ENCODE measurements around the gene TRAF1. TPM values are rescaled to one million over a fixed set of nuclear protein-coding genes. Genes with fewer than 3 reads are reported as not detected.

Gene TRAF1
- total and polyA plus RNA-seq, 2 of the 13 experiments (the other 11 are each of a cell fraction or from before 2014, with no cell fraction given), result 0.44 to 1.0 TPM

DNA sequence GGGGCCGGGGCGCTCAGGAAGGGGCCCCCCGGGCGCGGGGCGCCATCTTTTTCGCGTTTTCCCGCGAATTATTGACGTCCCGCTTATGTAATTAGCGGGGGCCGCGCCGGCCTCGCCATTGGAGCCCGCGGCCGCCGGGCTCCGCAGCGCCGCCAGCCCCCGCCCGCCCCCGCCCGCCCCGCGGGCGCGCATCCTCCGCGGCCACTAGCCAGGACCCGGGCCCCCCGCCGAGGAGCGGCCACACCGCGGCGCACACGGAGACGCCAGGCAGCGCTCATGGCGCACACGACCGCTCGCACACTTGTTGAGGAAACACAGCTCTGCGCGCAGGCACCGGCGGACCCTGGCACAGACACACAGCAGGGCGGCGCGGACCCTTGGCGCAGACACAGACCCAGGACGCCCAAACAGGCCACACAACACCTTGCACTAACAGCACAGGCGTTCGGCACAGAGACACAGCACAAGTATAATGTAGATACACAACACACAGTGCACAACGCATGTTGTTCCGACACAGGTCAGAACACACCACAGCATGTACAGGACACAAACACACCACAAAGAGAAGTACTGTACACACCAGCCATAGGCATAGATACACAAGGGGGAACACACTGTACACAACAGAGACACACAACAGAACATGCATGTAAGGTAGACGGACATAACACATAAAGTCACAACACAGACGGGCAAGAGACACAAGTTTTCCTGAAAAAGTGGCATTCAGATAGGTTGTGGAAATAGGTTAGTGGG is 49.1 kb downstream of the TRAF1 start (continued):
- TF ChIP-seq, protein P1, sequence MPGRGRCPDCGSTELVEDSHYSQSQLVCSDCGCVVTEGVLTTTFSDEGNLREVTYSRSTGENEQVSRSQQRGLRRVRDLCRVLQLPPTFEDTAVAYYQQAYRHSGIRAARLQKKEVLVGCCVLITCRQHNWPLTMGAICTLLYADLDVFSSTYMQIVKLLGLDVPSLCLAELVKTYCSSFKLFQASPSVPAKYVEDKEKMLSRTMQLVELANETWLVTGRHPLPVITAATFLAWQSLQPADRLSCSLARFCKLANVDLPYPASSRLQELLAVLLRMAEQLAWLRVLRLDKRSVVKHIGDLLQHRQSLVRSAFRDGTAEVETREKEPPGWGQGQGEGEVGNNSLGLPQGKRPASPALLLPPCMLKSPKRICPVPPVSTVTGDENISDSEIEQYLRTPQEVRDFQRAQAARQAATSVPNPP (CRISPR knock-in tag; IDR thresholded peaks at IDR 0.05), result no peak
- no peak for TF ChIP-seq ATM (IDR thresholded peaks at IDR 0.05; ENCODE audit: borderline replicate concordance)
- no peak for TF ChIP-seq NR2F1 (CRISPR knock-in tag; IDR thresholded peaks at IDR 0.05)
- TF ChIP-seq ZFX (CRISPR knock-in tag; IDR thresholded peaks at IDR 0.05; ENCODE audit: low read depth), result peak; percentile 78
- peak; percentile 67; the same call in 1 of the 3 replicates for TF ChIP-seq MXI1 (IDR thresholded peaks at IDR 0.05; ENCODE audit: borderline replicate concordance, low read depth, low read length)
- TF ChIP-seq, protein P2, sequence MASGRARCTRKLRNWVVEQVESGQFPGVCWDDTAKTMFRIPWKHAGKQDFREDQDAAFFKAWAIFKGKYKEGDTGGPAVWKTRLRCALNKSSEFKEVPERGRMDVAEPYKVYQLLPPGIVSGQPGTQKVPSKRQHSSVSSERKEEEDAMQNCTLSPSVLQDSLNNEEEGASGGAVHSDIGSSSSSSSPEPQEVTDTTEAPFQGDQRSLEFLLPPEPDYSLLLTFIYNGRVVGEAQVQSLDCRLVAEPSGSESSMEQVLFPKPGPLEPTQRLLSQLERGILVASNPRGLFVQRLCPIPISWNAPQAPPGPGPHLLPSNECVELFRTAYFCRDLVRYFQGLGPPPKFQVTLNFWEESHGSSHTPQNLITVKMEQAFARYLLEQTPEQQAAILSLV (CRISPR knock-in tag; IDR thresholded peaks at IDR 0.05; ENCODE audit: borderline replicate concordance), result peak; percentile 46; the same call in 1 of the 2 replicates
- no peak for TF ChIP-seq MZF1 (CRISPR knock-in tag; IDR thresholded peaks at IDR 0.05; ENCODE audit: borderline replicate concordance)
- TF ChIP-seq, protein P3, sequence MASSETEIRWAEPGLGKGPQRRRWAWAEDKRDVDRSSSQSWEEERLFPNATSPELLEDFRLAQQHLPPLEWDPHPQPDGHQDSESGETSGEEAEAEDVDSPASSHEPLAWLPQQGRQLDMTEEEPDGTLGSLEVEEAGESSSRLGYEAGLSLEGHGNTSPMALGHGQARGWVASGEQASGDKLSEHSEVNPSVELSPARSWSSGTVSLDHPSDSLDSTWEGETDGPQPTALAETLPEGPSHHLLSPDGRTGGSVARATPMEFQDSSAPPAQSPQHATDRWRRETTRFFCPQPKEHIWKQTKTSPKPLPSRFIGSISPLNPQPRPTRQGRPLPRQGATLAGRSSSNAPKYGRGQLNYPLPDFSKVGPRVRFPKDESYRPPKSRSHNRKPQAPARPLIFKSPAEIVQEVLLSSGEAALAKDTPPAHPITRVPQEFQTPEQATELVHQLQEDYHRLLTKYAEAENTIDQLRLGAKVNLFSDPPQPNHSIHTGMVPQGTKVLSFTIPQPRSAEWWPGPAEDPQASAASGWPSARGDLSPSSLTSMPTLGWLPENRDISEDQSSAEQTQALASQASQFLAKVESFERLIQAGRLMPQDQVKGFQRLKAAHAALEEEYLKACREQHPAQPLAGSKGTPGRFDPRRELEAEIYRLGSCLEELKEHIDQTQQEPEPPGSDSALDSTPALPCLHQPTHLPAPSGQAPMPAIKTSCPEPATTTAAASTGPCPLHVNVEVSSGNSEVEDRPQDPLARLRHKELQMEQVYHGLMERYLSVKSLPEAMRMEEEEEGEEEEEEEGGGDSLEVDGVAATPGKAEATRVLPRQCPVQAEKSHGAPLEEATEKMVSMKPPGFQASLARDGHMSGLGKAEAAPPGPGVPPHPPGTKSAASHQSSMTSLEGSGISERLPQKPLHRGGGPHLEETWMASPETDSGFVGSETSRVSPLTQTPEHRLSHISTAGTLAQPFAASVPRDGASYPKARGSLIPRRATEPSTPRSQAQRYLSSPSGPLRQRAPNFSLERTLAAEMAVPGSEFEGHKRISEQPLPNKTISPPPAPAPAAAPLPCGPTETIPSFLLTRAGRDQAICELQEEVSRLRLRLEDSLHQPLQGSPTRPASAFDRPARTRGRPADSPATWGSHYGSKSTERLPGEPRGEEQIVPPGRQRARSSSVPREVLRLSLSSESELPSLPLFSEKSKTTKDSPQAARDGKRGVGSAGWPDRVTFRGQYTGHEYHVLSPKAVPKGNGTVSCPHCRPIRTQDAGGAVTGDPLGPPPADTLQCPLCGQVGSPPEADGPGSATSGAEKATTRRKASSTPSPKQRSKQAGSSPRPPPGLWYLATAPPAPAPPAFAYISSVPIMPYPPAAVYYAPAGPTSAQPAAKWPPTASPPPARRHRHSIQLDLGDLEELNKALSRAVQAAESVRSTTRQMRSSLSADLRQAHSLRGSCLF (CRISPR knock-in tag; IDR thresholded peaks at IDR 0.05; ENCODE audit: borderline replicate concordance), result no peak
- no peak for TF ChIP-seq MATR3 (CRISPR knock-in tag; IDR thresholded peaks at IDR 0.05)
- TF ChIP-seq ZNF746 (CRISPR knock-in tag; IDR thresholded peaks at IDR 0.05), result no peak
- TF ChIP-seq MBNL3 (CRISPR knock-in tag; conservative IDR thresholded peaks at IDR 0.05), result no peak
- TF ChIP-seq PCBP2 (optimal IDR thresholded peaks at IDR 0.05; ENCODE audit: low read depth, low read length, poor library complexity, severe bottlenecking), result no peak
- no peak for TF ChIP-seq HOXD1 (CRISPR knock-in tag; IDR thresholded peaks at IDR 0.05)
- TF ChIP-seq, protein P4, sequence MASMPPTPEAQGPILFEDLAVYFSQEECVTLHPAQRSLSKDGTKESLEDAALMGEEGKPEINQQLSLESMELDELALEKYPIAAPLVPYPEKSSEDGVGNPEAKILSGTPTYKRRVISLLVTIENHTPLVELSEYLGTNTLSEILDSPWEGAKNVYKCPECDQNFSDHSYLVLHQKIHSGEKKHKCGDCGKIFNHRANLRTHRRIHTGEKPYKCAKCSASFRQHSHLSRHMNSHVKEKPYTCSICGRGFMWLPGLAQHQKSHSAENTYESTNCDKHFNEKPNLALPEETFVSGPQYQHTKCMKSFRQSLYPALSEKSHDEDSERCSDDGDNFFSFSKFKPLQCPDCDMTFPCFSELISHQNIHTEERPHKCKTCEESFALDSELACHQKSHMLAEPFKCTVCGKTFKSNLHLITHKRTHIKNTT (CRISPR knock-in tag; IDR thresholded peaks at IDR 0.05), result no peak
- TF ChIP-seq ZNF367 (CRISPR knock-in tag; IDR thresholded peaks at IDR 0.05; ENCODE audit: borderline replicate concordance), result no peak
- TF ChIP-seq ZNF282 (IDR thresholded peaks at IDR 0.05; ENCODE audit: partially characterized antibody), result no peak
- peak; percentile 61; the same call in 1 of the 2 replicates for TF ChIP-seq ZMYM3 (CRISPR knock-in tag; IDR thresholded peaks at IDR 0.05)
- TF ChIP-seq ZNF772 (CRISPR knock-in tag; IDR thresholded peaks at IDR 0.05), result peak; percentile 67; the same call in 1 of the 2 replicates
- TF ChIP-seq SALL2 (CRISPR knock-in tag; IDR thresholded peaks at IDR 0.05), result no peak; the same call in 1 of the 2 replicates
- TF ChIP-seq SRSF9 (IDR thresholded peaks at IDR 0.05; ENCODE audit: borderline replicate concordance, insufficient read depth, low read depth, low read length, poor library complexity, severe bottlenecking), result no peak
- no peak for TF ChIP-seq MAFG (CRISPR knock-in tag; IDR thresholded peaks at IDR 0.05)

All from HepG2 (cell line).